SK-N-SH (cell line): ENCODE results near the gene BCAP31. TPM values are rescaled to one million over a fixed set of nuclear protein-coding genes. Genes with fewer than 3 reads are reported as not detected.

ENCODE experiments used
- CTCF ChIA-PET: fragments of 300-600, 350-600 bp; formaldehyde crosslinking; extraction: SDS; loops from one replicate; lab custom pipeline; 2021; lab: Yijun Ruan, JAX
- POLR2A ChIA-PET: fragments of 350-600 bp; sonication (Branson Sonifier 250); formaldehyde crosslinking; extraction: SDS; loops from one replicate; lab custom pipeline; 2020; ENCODE audit warnings: antibody characterized with exemption, inconsistent platforms; lab: Yijun Ruan, JAX
- DNase-seq: peaks from one replicate; pipeline ENCODE4 v3.0.0; 2012
- H2AFZ ChIP-seq: fragments of 200-600 bp; sonication (generic); 2 replicates; pipeline ENCODE4 v1.8.1; 2016; ENCODE audit warnings: antibody characterized with exemption, mild to moderate bottlenecking, low read depth
- H3F3A ChIP-seq: fragments of 200-600 bp; sonication (generic); replicated peaks from 2 replicates; pipeline ENCODE3; 2016; ENCODE audit warnings: antibody characterized with exemption, mild to moderate bottlenecking; ENCODE audit not compliant: insufficient read depth
- H3K27ac ChIP-seq, 2 experiments: fragments of 200-500 bp in 1 of 2; fragments of 200-600 bp in 1 of 2; sonication (Bioruptor generic) in 1 of 2; sonication (generic), shearing (Covaris generic) in 1 of 2; 2 replicates each; pipeline versions ENCODE4 v1.5.1 to v1.6.1; 2014 to 2016; ENCODE audit warnings: low read depth in 2 of 2, inconsistent platforms in 1 of 2, low read length in 1 of 2, mild to moderate bottlenecking in 1 of 2, mixed read lengths in 1 of 2
- H3K27me3 ChIP-seq: fragments of 200-600 bp; sonication (generic), shearing (Covaris generic); 2 replicates; pipeline ENCODE4 v1.6.1; 2016; ENCODE audit warnings: mixed run types; ENCODE audit not compliant: insufficient read depth
- H3K36me3 ChIP-seq, 2 experiments: fragments of 200-500 bp in 1 of 2; fragments of 200-600 bp in 1 of 2; sonication (Bioruptor generic) in 1 of 2; sonication (generic) in 1 of 2; replicated peaks in 1 of 2; 2 replicates each; pipeline versions ENCODE3 to v1.5.1; 2014 to 2016; ENCODE audit warnings: low read length in 1 of 2, mild to moderate bottlenecking in 1 of 2; ENCODE audit not compliant: insufficient read depth in 2 of 2, control insufficient read depth in 1 of 2
- H3K4me1 ChIP-seq, 2 experiments: fragments of 200-500 bp in 1 of 2; fragments of 200-600 bp in 1 of 2; sonication (Bioruptor generic) in 1 of 2; sonication (generic), shearing (Covaris generic) in 1 of 2; 2 replicates each; pipeline versions ENCODE4 v1.5.1 to v1.6.1; 2014 to 2016; ENCODE audit warnings: low read depth in 1 of 2, low read length in 1 of 2, mixed run types in 1 of 2; ENCODE audit not compliant: insufficient read depth in 2 of 2, control insufficient read depth in 1 of 2
- H3K4me2 ChIP-seq: fragments of 200-600 bp; sonication (generic), shearing (Covaris generic); 2 replicates; pipeline ENCODE4 v1.6.1; 2017; ENCODE audit warnings: mixed run types
- H3K4me3 ChIP-seq, 2 experiments: fragments of 200-500 bp in 1 of 2; fragments of 200-600 bp in 1 of 2; sonication (Bioruptor generic) in 1 of 2; sonication (generic), shearing (Covaris generic) in 1 of 2; 2 replicates each; pipeline versions ENCODE4 v1.5.1 to v1.8.1; 2014 to 2016; ENCODE audit warnings: low read depth in 2 of 2, inconsistent platforms in 1 of 2, low read length in 1 of 2, mild to moderate bottlenecking in 1 of 2, mixed read lengths in 1 of 2, moderate library complexity in 1 of 2
- H3K79me2 ChIP-seq: fragments of 200-600 bp; sonication (generic); 2 replicates; pipeline ENCODE4 v1.8.1; 2017; ENCODE audit warnings: mild to moderate bottlenecking; ENCODE audit not compliant: insufficient read depth
- H3K9ac ChIP-seq: fragments of 200-600 bp; sonication (generic); 2 replicates; pipeline ENCODE4 v1.6.1; 2017; ENCODE audit warnings: mixed run types
- H3K9me2 ChIP-seq: fragments of 200-600 bp; sonication (generic); 2 replicates; pipeline ENCODE4 v1.6.1; 2017; ENCODE audit warnings: mixed run types
- H3K9me3 ChIP-seq: fragments of 200-600 bp; sonication (generic); 2 replicates; pipeline ENCODE4 v1.6.1; 2017; ENCODE audit warnings: mixed run types, mild to moderate bottlenecking, moderate library complexity
- H4K20me1 ChIP-seq: fragments of 200-600 bp; sonication (generic); 2 replicates; pipeline ENCODE4 v1.6.1; 2017; ENCODE audit warnings: mild to moderate bottlenecking, mixed run types; ENCODE audit not compliant: insufficient read depth
- CHD2 ChIP-seq: fragments of 150-350 bp; IDR thresholded peaks from 2 replicates; pipeline ENCODE4 v1.6.1; 2018; ENCODE audit warnings: low read length; ENCODE audit not compliant: partially characterized antibody
- ELF1 ChIP-seq: IDR thresholded peaks from 2 replicates; pipeline ENCODE4 v1.4.0; 2012
- EP300 ChIP-seq, 2 experiments: IDR thresholded peaks; 2 replicates each; pipeline versions ENCODE4 v1.4.0 to v1.6.1; 2012; ENCODE audit warnings: borderline replicate concordance in 1 of 2, low read depth in 1 of 2, low read length in 1 of 2
- EZH2phosphoT487 ChIP-seq: fragments of 200-600 bp; sonication (generic); IDR thresholded peaks from 2 replicates; pipeline ENCODE4 v1.6.1; 2017; ENCODE audit warnings: low read depth, mixed run types, mild to moderate bottlenecking, antibody characterized with exemption, moderate library complexity, borderline replicate concordance
- FOXM1 ChIP-seq: IDR thresholded peaks from 2 replicates; pipeline ENCODE4 v1.4.0; 2012; ENCODE audit warnings: low read depth, mild to moderate bottlenecking
- GATA2 ChIP-seq: sonication (generic); formaldehyde crosslinking; IDR thresholded peaks from 2 replicates; pipeline ENCODE4 v1.5.0; 2020; ENCODE audit warnings: mild to moderate bottlenecking, missing genetic modification reagents
- MAX ChIP-seq: IDR thresholded peaks from 2 replicates; pipeline ENCODE4 v1.4.0; 2012; ENCODE audit warnings: low read depth
- MEF2A ChIP-seq: IDR thresholded peaks from 2 replicates; pipeline ENCODE4 v1.4.0; 2012; ENCODE audit warnings: low read depth, borderline replicate concordance
- MXI1 ChIP-seq: IDR thresholded peaks from 2 replicates; pipeline ENCODE4 v1.6.1; 2012; ENCODE audit warnings: mild to moderate bottlenecking, low read depth, low read length, improper control_type of control experiment
- NFIC ChIP-seq: IDR thresholded peaks from 2 replicates; pipeline ENCODE4 v1.4.0; 2012; ENCODE audit warnings: borderline replicate concordance
- POLR2AphosphoS5 ChIP-seq: IDR thresholded peaks from 2 replicates; pipeline ENCODE4 v1.6.1; 2012; ENCODE audit warnings: low read depth, low read length
- RAD21 ChIP-seq: IDR thresholded peaks from 2 replicates; pipeline ENCODE4 v1.6.1; 2012; ENCODE audit warnings: mild to moderate bottlenecking, low read length
- RCOR1 ChIP-seq: fragments of 150-350 bp; IDR thresholded peaks from 2 replicates; pipeline ENCODE4 v1.6.1; 2017; ENCODE audit warnings: antibody characterized with exemption, low read length
- RFX5 ChIP-seq: IDR thresholded peaks from 2 replicates; pipeline ENCODE4 v1.6.1; 2012; ENCODE audit warnings: mild to moderate bottlenecking, improper control_type of control experiment, low read length
- SIN3A ChIP-seq: IDR thresholded peaks from 2 replicates; pipeline ENCODE4 v1.6.1; 2012; ENCODE audit warnings: low read depth, mild to moderate bottlenecking, low read length, moderate library complexity, borderline replicate concordance
- TCF12 ChIP-seq: IDR thresholded peaks from 2 replicates; pipeline ENCODE4 v1.4.0; 2012
- YY1 ChIP-seq: IDR thresholded peaks from 2 replicates; pipeline ENCODE4 v1.4.0; 2012; ENCODE audit warnings: low read depth, mild to moderate bottlenecking
- WGBS: methylation state at CpG from one replicate; pipeline ENCODE4 v1.1.6; 2017; ENCODE audit warnings: low lambda C conversion rate; 5-methylcytosine and 5-hydroxymethylcytosine counted together
- polyA plus RNA-seq, 3 experiments: library from polyadenylated mRNA; depleted of rRNA; stranded (reverse); fragments of >200 nt; gene quantifications; 2 replicates each; pipeline ENCODE4 v1.2.3, GENCODE V29; 2012
- TF ChIP-seq, protein P1 (sequence below): IDR thresholded peaks from 2 replicates; pipeline ENCODE4 v1.6.1; 2012; ENCODE audit warnings: mild to moderate bottlenecking, low read depth, low read length, moderate library complexity
- TF ChIP-seq, protein P2 (sequence below): IDR thresholded peaks from 2 replicates; pipeline ENCODE4 v1.4.0; 2012; ENCODE audit warnings: low read depth, borderline replicate concordance
- TF ChIP-seq, protein P3 (sequence below): fragments of 200-600 bp; sonication (generic); IDR thresholded peaks from 2 replicates; pipeline ENCODE4 v1.6.1; 2017; ENCODE audit warnings: antibody characterized with exemption, mild to moderate bottlenecking, moderate library complexity

BCAP31 gene
- polyA plus RNA-seq, 1 of the 3 experiments (the other 2 are of a cell fraction): 173 TPM

GRCh38 chrX:153686711-153687110 lies 37.5 kb downstream of the BCAP31 start:
- peak overlapping the region; percentile 73; the same call in 1 of the 2 replicates for H3K4me2 ChIP-seq
- H2AFZ ChIP-seq: no peak overlapping the region
- peaks cover 0 to 2% of the 10 kb centered on the region in 2 experiments for H3K36me3 ChIP-seq
- TF ChIP-seq GATA2 (CRISPR knock-in tag) (no peak), FOXM1 (no peak), CHD2 (no peak), ELF1 (no peak), MXI1 (no peak)
- ChIA-PET CTCF (interaction anchor here (0.9 to 4.5 kb wide), 7 partner anchors 14 to 133 kb away, joined by 3 to 33 read pairs (median 5); no protein-coding TSS in a partner anchor), POLR2A (no interaction called here)
- no peaks in the 10 kb centered on the region for H3K9me3 ChIP-seq
- H3K79me2 ChIP-seq: peaks cover 12% of the 10 kb centered on the region
- H3K27ac ChIP-seq: no peak overlapping the region
- no peaks in the 10 kb centered on the region for H3F3A ChIP-seq
- H3K4me1 ChIP-seq: peaks cover 0 to 36% of the 10 kb centered on the region in 2 experiments; a peak in 1 of 4 replicates
- WGBS: 38% methylated on average over 7 of the region's 9 CpGs
- H3K27me3 ChIP-seq: peaks cover 7% of the 10 kb centered on the region; the same call in 1 of the 2 replicates
- no peaks in the 10 kb centered on the region for H3K9me2 ChIP-seq
- no peak overlapping the region for H3K9ac ChIP-seq
- H4K20me1 ChIP-seq: peaks cover 9% of the 10 kb centered on the region; the same call in 1 of the 2 replicates
- no peak overlapping the region for H3K4me3 ChIP-seq
- no peak for DNase-seq

DNA sequence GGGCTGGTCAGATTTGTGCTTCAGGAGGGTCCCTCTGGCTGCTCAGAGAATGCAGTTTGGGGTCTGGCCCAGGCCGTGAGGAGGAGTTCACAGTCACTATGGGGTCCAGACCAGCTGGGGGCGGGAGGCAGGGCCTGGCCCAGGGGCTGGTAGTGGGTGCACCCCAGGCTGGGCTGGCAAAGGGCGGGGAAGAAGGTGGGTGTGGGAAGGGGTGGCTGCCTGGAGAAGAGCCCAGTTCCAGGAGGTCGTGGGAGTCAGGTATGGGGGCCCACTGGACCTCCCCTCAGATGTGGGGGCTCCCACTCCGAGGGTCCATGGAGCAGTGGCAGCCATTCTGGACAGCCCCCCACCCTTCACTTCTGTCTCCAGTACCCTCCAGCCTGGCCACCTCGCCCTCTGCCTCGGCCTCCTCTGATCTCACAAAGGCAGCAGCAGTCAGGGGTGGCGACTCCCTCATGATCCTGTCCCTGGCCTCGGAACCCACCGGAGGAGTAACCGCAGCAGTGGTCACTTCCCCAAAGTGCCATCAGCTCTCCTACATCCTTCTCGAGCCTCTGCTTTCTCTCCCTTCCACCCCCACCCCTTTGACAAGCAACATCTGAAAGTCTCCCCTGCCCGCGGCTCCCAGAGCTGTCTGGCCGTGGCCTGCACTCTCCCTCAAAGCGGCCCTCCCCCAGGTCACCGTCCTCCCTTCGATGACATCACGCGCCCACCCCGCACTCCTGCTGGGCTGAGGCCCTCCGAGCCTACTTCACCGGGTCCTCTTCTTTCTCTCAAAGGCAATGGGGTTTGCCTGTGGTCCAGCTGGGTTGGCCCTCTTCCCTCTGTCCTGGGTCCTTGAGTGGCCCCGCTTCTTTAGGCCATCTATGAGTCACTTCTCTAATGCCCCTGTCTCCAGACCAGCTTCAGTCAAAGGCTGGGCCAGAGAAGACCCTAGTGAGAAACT lies 38.2 kb downstream of the BCAP31 start:
- Histone ChIP-seq H2AFZ (no peak overlapping the region), H3K4me3 (no peak overlapping the region), H3K4me1 (peaks cover 0 to 32% of the 10 kb centered on the region in 2 experiments; a peak in 1 of 4 replicates), H3K9ac (no peak overlapping the region), H3K9me3 (no peaks in the 10 kb centered on the region), H3K27ac (peak overlapping the region in 1 of 2 experiments; percentile 16; a peak in 1 of 4 replicates), H3F3A (no peaks in the 10 kb centered on the region), H4K20me1 (peaks cover 9% of the 10 kb centered on the region; the same call in 1 of the 2 replicates), H3K4me2 (no peak overlapping the region), H3K9me2 (no peaks in the 10 kb centered on the region), H3K79me2 (peaks cover 12% of the 10 kb centered on the region), H3K36me3 (no peaks in the 10 kb centered on the region), H3K27me3 (peaks cover 7% of the 10 kb centered on the region; the same call in 1 of the 2 replicates)
- POLR2A ChIA-PET: no interaction called here
- WGBS: 60% methylated on average over 22 of the region's 24 CpGs
- no peak for DNase-seq
- CTCF ChIA-PET: interaction anchor here (0.9 to 4.5 kb wide), 10 partner anchors 16 to 147 kb away, joined by 3 to 33 read pairs (median 6); no protein-coding TSS in a partner anchor
- TF ChIP-seq YY1: no peak
- TF ChIP-seq SIN3A: no peak
- TF ChIP-seq, protein P1, sequence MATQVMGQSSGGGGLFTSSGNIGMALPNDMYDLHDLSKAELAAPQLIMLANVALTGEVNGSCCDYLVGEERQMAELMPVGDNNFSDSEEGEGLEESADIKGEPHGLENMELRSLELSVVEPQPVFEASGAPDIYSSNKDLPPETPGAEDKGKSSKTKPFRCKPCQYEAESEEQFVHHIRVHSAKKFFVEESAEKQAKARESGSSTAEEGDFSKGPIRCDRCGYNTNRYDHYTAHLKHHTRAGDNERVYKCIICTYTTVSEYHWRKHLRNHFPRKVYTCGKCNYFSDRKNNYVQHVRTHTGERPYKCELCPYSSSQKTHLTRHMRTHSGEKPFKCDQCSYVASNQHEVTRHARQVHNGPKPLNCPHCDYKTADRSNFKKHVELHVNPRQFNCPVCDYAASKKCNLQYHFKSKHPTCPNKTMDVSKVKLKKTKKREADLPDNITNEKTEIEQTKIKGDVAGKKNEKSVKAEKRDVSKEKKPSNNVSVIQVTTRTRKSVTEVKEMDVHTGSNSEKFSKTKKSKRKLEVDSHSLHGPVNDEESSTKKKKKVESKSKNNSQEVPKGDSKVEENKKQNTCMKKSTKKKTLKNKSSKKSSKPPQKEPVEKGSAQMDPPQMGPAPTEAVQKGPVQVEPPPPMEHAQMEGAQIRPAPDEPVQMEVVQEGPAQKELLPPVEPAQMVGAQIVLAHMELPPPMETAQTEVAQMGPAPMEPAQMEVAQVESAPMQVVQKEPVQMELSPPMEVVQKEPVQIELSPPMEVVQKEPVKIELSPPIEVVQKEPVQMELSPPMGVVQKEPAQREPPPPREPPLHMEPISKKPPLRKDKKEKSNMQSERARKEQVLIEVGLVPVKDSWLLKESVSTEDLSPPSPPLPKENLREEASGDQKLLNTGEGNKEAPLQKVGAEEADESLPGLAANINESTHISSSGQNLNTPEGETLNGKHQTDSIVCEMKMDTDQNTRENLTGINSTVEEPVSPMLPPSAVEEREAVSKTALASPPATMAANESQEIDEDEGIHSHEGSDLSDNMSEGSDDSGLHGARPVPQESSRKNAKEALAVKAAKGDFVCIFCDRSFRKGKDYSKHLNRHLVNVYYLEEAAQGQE: no peak
- TF ChIP-seq, protein P2, sequence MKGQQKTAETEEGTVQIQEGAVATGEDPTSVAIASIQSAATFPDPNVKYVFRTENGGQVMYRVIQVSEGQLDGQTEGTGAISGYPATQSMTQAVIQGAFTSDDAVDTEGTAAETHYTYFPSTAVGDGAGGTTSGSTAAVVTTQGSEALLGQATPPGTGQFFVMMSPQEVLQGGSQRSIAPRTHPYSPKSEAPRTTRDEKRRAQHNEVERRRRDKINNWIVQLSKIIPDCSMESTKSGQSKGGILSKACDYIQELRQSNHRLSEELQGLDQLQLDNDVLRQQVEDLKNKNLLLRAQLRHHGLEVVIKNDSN: no peak
- TF ChIP-seq RAD21: no peak
- no peak for TF ChIP-seq EZH2phosphoT487
- TF ChIP-seq RFX5: no peak
- no peak for TF ChIP-seq MAX
- TF ChIP-seq EP300 (IDR thresholded peaks at IDR 0.05; ENCODE audit: borderline replicate concordance in 1 of 2, low read depth in 1 of 2, low read length in 1 of 2): no peak
- TF ChIP-seq POLR2AphosphoS5: no peak
- no peak for TF ChIP-seq ELF1
- no peak for TF ChIP-seq MEF2A
- TF ChIP-seq, protein P3, sequence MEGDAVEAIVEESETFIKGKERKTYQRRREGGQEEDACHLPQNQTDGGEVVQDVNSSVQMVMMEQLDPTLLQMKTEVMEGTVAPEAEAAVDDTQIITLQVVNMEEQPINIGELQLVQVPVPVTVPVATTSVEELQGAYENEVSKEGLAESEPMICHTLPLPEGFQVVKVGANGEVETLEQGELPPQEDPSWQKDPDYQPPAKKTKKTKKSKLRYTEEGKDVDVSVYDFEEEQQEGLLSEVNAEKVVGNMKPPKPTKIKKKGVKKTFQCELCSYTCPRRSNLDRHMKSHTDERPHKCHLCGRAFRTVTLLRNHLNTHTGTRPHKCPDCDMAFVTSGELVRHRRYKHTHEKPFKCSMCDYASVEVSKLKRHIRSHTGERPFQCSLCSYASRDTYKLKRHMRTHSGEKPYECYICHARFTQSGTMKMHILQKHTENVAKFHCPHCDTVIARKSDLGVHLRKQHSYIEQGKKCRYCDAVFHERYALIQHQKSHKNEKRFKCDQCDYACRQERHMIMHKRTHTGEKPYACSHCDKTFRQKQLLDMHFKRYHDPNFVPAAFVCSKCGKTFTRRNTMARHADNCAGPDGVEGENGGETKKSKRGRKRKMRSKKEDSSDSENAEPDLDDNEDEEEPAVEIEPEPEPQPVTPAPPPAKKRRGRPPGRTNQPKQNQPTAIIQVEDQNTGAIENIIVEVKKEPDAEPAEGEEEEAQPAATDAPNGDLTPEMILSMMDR: no peak
- no peak for TF ChIP-seq NFIC
- TF ChIP-seq FOXM1: no peak
- TF ChIP-seq TCF12: no peak
- no peak for TF ChIP-seq RCOR1
